ENCODE data around the gene CIRBP.

The CIRBP gene

GRCh38 chr19:1292419-1293151 lies 23.5 kb downstream of the CIRBP start:
- TF ChIP-seq, protein P1, sequence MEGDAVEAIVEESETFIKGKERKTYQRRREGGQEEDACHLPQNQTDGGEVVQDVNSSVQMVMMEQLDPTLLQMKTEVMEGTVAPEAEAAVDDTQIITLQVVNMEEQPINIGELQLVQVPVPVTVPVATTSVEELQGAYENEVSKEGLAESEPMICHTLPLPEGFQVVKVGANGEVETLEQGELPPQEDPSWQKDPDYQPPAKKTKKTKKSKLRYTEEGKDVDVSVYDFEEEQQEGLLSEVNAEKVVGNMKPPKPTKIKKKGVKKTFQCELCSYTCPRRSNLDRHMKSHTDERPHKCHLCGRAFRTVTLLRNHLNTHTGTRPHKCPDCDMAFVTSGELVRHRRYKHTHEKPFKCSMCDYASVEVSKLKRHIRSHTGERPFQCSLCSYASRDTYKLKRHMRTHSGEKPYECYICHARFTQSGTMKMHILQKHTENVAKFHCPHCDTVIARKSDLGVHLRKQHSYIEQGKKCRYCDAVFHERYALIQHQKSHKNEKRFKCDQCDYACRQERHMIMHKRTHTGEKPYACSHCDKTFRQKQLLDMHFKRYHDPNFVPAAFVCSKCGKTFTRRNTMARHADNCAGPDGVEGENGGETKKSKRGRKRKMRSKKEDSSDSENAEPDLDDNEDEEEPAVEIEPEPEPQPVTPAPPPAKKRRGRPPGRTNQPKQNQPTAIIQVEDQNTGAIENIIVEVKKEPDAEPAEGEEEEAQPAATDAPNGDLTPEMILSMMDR (IDR thresholded peaks at IDR 0.05; ENCODE audit: low read depth, low read length, missing control alignments) = no peak
- no peak overlapping the region for H3K4me3 ChIP-seq (ENCODE audit: low read depth, low read length)
- in situ Hi-C loops (cut with HindIII; ENCODE audit: low sequenced_read_pairs) = no loop called here
- no peak for DNase-seq (ENCODE audit: low read depth)

GRCh38 chr19:1293782-1294604 lies 24.9 kb downstream of the CIRBP start:
- TF ChIP-seq, protein P1 (IDR thresholded peaks at IDR 0.05; ENCODE audit: low read depth, low read length, missing control alignments) = no peak
- no peak for DNase-seq (ENCODE audit: low read depth)
- in situ Hi-C loops (cut with HindIII; ENCODE audit: low sequenced_read_pairs) = no loop called here
- H3K4me3 ChIP-seq (ENCODE audit: low read depth, low read length) = no peak overlapping the region

DNA sequence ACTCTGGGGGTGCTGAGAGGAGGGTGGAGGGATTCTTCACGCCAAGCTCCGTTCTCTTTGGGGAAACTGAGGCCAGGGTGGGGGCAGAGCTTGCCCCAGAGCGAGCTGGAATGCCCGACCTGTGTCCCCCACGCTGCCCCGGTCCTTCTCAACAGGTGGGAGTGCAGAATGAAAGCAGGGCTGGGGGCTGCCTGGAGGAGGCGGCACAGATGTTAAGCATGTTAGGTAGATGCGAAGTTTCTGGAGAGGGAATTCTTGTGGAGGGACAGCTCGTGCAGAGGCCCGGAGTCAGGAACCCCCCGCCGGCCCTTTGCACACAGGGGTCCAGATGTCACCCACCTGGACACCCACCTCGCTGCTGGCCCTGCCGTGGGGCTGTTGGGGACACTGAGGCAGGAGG lies 25.6 kb downstream of the CIRBP start:
- in situ Hi-C loops (cut with HindIII; ENCODE audit: low sequenced_read_pairs) = no loop called here
- TF ChIP-seq, protein P1 (IDR thresholded peaks at IDR 0.05; ENCODE audit: low read depth, low read length, missing control alignments) = no peak
- DNase-seq (ENCODE audit: low read depth) = no peak

GRCh38 chr19:1295169-1296012 lies 26.3 kb downstream of the CIRBP start:
- no peak for DNase-seq (ENCODE audit: low read depth)
- TF ChIP-seq, protein P1 (IDR thresholded peaks at IDR 0.05; ENCODE audit: low read depth, low read length, missing control alignments) = no peak
- H3K4me3 ChIP-seq (ENCODE audit: low read depth, low read length) = no peak overlapping the region
- in situ Hi-C loops (cut with HindIII; ENCODE audit: low sequenced_read_pairs) = no loop called here

More for the DNA sequence above, 25.6 kb downstream of the CIRBP start:
- no peak overlapping the region for H3K4me3 ChIP-seq (ENCODE audit: low read depth, low read length)

- no peak overlapping the region for H3K4me3 ChIP-seq (ENCODE audit: low read depth, low read length)
- in situ Hi-C loops (cut with HindIII; ENCODE audit: low sequenced_read_pairs) = no loop called here
- no peak for DNase-seq (ENCODE audit: low read depth)
- TF ChIP-seq, protein P1 (IDR thresholded peaks at IDR 0.05; ENCODE audit: low read depth, low read length, missing control alignments) = no peak
These were observed 26.9 kb downstream of the CIRBP start for GRCh38 chr19:1296078-1296477.
